CD4-positive, alpha-beta T cell treated with Interferon alpha-2 for 1 hour (primary cell): ENCODE results near the gene CLEC10A.
"Not testable (repeated sequence)": the region's sequence is repeated elsewhere in the genome, so short reads cannot be mapped to it uniquely, and the experiment has no call there.

Experiments
- DNase-seq, 2 donors: peaks; one replicate each; pipeline ENCODE4 v3.0.0-alpha.2; 2020 to 2022

Gene CLEC10A

DNA sequence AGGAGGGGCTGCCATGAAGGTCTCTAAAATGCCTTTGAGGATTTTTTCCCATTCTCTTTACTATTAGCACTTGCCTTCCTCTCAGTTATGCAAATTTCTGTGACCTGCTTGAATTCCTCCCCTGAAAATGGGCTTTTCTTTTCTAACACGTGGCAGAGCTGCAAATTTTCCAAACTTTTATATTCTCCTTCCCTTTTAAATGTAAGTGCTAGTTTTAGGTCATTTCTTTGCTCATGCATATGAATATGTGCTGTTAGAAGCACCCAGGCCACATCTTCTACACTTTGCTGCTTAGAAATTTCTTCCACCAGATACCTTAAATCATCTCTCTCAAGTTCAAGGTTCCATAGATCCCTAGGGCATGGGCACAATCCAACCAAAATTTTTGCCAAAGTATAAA, 11.8 kb downstream of the CLEC10A start:
- DNase-seq: no peak

DNA sequence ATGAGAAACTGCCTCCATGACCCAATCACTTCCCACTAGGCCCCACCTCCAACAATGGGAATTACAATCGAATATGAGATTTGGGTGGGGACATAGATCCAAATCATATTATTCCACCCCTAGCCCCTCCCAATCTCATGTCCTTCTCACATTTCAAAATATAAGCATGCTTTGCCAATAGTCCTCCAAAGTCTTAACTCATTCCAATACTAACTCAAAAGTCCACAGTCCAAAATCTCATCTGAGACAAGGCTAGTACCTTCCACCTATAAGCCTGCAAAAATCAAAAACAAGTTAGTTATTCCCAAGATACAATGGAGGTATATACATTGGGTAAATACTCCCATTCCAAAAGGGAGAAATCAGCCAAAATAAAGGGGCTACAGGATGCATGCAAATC, 12.9 kb downstream of the CLEC10A start:
- DNase-seq: no peak

DNA sequence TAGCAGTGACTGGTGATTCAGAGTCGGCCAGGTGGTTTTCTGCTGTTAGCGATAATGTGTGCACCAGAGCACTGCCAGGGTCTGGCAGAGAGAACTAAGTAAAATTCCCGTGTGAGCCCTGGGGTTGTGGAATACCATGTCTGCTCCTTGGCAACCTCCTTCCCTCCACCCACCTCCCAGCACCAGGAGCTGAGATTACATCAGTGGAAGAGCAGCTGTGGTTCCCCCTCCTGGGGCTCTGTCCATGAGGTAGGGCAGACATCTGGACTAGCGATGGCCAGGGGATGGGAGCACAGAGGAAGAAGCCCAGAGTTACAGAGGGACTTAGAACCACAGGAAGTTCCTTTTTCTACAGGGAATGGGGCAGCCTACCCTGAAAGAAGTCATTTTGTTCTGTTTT, 15.8 kb downstream of the CLEC10A start:
- no peak for DNase-seq

DNA sequence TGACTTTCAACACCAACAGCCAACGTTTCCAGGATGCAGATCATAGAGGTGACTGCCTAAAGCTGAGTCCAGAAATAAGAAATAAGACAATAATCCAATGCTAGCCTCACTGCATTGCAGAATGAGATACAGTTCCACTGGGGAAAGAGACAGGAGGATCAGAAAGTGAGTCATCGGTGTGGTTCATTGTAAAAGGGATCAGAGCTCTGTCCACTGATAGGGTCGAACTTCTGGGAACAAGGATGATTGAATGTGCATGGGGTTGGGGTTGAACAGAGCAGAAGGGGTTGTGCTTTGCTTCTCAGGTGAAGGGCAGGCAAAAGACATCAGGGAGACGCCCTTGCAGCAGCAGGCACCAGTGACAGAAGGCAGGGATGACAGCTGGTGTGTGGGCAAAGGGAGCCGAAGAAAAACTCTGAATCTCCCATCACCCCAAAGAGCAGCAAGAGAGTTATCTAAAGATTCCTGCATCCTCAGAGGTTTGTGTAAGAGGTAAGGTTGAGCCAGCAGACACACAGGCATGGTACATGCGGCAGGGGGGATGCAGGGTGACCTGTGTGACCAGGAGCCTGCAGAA, 16.4 kb downstream of the CLEC10A start:
- DNase-seq: no peak

DNA sequence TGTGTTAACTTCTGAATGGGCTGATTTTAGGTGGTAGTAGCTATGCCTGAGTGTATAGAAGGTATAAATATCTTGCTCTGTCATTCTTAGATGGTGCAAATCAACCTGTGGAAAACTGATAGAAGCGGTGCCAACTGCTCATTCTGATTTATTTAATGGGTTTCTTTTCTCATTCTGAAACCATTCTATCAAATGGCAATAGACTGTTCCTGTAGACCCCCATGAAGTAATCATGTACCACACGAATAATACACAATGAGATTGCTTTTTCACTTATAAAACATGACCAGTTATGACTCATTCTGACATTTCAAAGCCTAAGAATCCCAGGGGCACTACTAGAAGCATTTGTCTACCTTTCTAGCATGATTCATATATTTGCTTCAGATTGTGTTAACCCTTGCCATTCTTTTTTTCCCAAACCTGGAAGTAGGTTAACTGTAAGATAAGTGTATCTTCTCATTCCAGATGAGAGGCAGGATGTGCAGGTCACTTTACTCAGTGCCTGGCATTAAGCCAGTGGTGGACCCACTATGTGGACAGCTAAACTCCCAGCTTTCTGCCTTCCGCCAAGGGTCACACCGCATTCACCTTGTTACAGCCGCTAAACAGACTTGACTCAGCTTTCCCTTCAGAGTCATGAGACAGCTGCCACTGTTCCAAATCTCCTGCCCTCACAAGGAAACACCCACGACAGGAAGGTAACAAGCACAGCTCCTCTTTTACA, 19.7 kb downstream of the CLEC10A start:
- no peak for DNase-seq

DNA sequence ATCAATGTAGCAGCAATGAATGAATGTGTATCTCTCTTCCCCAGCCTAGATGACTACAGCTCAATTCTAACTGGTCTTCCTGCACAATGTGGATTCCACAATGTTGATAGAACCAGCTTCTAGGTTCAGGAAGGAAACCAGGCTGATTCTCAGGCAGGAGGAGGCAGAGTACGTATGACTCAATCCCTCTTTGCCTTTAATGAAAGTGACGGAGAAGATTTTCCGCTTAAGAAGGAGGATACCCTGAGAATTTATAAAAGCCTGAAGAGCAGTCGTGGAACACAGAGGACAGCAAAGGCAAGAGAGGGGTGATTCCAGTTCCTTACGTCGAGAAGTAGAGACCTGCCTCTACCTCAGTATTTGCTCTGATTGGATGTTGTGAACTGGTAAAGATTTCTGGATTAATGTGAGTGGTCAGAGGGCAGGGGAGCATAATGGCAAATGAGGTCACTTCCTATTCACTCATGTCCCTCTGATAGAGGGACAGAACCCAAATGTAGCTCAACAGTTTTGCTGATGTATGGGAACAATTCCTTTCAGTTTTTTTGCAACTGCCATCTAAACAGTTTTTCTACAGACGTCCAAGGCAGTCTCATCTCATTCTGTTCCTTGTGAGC, 21.1 kb downstream of the CLEC10A start:
- DNase-seq: no peak

DNA sequence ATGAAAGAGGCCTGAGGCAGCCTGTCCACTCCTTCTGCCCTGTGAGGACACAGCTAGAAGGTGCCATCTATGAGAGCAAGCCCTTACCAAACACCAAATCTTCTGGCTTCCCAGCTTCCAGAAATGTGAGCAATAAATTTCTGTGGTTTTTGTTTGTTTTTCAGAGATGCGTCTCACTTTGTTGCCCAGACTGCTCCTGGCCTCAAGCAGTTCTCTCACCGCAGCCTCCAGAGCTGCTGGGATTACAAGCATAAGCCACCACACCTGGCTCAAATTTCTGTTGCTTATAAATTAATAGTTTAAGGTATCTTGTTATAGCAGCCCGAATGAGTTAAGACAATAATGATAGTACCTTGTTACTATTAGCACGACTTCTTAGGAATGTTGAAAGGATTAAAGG, 23.7 kb downstream of the CLEC10A start:
- DNase-seq: no peak

DNA sequence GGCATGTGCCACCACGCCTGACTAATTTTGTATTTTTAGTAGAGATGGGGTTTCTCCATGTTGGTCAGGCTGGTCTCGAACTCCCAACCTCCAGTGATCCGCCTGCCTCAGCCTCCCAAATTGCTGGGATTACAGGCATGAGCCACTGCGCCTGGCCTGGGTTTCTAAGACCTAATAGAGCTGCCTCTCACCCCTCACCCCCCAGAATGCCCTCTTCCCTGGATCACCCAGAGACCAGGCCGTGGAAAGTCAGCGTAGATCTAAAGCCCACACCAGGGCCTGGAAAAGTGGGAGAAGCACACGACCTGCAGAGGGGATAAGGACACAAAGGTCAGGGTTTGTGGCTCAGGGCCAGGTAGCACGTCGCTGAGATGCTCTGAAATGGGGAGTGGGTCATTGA, 29.5 kb downstream of the CLEC10A start:
- DNase-seq: not testable (repeated sequence)

DNA sequence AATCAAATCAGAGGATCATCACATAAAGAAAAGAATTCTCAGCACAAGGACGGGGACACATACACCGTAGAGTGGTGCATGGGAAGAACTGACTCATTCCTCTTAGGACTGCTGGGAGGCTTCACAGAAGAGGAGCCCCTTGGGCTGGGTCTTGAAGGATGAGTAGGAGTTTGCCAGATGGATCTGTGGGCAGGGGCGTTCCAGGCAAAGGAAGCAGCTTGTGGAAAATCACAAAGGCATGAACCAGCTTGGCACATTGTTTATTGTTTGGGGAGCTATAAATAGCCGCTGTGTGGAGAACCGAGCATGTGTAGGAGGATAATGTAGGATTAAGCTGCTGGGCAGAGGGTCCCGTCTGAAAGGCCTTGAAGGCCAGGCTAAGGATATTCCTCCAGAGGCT, 31.1 kb downstream of the CLEC10A start:
- no peak for DNase-seq

DNA sequence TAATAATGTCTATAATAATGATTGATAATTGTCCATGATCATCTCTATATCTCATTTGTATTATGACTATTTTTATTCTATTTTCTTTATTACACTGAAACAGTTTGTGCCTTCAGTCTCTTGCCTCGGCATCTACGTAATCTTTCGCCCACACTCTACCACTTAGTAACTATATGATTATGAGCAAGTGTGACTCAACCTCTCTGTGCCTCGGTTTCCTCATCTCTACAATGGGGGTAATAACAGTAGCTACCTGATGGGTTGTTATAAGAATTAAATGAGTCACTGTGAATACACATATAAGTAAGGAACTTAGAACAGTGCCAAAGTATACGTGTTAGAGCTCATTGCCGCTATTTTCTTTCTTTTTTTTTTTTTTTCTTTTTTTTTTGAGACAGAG, 32.5 kb downstream of the CLEC10A start:
- no peak for DNase-seq

DNA sequence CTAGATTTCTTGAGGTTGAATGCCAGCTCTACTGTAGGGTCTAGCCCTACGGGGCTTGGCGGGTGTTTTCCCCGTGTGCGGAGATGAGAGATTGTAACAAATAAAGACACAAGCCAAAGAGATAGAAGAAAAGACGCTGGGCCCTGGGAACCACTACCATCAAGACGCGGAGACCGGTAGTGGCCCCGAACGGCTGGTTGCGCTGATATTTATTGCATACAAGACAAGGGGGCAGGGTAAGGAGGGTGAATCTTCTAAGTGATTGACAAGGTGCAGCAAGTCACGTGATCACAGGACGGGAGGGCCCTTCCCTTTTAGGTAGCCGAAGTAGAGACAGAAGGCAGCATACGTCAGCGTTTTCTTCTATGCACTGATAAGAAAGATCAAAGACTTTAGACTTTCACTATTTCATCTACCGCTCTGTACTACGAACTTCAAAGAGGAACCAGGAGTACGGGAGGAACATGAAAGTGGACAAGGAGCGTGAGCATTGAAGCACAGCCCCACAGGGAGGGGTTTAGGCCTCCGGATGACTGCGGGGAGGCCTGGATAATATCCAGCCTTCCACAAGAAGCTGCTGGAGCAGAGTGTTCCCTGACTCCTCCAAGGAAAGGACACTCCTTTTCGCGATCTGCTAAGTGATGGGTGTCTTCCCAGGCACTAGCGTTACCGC, 33.2 kb downstream of the CLEC10A start:
- DNase-seq: peak; percentile 89 to 92

DNA sequence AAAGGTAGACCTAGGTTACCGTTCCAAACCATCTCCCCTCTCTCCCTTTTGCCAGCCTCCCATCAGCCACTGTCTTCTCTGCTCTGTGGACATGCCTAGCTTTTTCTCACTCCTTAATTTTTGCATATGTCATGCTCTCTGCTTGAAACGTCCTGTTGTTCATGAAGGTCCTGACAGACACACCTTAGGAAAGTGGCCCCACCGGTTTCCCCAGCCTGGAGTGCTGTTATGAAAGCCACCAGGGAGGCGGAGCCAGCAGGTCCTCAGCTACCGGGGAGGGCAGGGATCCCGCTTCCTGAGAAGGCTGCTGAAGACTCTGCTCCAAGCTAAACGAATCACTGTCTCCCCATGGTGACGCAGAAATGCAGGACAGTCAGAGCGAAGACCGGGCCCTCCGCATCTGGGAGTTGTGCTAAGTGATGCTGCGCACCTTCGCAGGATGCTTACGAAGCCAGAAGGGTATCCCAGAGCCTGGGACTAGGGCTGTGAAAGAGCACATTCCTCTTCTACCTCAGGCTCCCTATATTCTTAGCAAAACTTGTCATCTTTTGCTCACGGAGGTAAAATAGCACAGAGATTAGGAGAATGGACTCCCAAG, 33.8 kb downstream of the CLEC10A start:
- DNase-seq: peak in 1 of 2 donors; percentile 51

DNA sequence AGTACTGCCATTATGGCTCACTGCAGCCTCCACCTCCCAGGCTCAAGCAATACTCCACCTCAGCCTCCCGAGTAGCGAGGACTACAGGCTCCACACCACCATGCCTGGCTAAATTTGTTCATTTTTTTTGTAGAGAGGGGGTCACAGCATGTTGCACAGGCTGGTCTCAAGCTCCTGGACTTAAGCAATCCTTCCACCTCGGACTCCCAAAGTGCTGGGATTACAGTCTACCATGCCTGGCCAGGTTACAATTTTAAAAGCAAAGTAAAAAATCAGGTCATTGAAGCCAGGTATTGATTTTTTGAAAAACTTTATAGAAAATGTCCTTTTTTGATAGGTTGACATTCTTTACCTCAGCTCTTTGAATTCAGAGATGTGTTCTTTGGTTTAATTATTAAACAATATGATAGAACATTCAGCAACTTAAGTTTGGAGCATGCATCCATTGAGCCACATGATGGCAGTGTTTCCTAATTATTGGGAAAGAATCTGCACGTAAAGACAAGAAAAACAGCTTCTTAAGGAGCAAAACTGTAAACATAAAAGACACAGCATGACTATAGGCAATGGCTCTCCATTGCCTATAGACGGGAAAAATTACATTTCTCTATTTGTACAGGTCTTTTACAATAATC, 34.4 kb downstream of the CLEC10A start:
- peak; percentile 62 to 84 for DNase-seq

DNA sequence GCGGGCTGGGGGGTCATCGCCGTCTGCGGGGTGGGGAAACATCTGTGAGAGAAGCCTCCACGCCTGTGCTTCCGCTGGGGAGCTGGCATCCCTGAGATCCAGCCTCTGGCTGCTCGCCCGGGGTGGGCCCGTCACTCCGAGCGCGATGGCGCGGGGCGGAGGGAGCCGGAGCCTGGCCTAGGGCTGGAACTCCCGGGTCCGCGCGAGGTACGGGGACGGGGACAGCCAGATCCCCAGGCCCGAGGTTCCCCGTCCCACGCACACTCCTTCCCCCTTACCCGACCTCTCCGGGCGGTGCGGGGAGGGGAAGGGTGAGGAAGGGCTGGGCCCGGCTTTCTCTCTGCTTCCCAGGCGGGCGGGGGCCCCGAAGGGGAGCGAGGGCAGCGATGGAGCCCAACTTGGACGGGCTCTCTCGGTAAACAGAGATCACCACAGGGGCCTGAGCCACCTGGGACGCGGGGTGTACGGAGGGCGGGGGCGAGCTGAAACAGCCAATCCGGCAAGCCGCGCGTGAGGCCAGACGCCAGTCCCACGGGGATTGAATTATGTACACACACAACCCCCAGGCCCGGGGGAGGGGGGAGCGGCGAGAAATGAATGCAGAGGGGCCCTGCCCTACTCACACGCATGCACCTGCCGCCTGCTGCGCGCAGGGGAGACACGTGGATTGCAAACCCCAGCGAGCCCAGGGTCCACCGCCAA, 36.4 kb downstream of the CLEC10A start, which contains the start of gene SLC16A11:
TSS of gene SLC16A11 (minus strand) at position 596 of the 702 bp plus-strand sequence. CDS start at position 17, 579 bp downstream.
- peak; percentile 26 to 67 for DNase-seq

DNA sequence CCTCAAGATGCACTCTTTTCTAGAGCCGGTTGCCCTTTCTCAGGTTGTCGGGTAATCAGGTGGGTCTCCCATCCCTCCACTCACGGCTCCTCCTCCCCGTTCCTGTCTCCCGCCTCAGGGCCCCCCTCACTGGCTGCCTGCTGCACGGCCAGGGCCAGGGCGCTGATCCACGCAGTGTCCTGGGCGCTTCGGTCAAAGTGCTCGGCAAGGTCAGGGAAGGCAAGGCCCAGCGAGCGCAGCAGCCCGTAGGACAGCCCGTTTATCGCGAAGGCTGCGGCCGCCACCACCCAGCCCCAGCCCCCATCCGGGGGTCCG, 36.9 kb downstream of the CLEC10A start:
- no peak for DNase-seq

DNA sequence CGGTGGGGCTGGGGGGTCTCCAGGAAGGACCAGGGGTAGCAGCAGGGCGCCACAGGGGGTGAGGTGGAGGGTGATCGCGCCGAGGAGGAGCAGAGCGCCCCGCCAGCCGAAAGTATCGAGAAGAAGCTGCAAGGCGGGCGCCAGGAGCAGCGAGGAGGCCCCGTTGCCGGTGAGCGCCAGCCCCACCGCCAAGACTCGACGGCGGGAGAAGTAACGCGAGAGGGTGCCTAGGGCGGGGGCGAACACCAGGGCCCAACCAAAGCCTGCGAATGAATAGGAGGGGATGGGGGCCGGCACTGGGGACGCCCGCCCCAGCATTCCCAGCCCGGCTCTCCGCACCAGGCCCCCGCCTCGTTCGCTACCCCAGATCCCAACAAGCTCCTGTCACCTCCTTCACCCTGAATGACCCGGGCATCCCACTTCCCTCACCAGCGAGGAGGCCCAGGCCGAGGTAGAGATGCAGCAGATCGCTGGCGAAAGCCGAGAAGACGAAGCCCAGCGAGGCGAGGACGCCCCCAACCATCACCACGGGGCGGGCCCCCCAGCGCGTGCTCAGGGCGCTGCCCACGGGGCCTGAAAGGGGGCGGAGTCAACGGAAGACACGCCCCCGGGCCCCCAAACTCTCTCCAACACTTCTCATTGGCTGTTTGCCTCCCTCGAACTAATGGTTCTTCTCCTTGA, 37.4 kb downstream of the CLEC10A start:
- DNase-seq: peak; percentile 47 to 61

DNA sequence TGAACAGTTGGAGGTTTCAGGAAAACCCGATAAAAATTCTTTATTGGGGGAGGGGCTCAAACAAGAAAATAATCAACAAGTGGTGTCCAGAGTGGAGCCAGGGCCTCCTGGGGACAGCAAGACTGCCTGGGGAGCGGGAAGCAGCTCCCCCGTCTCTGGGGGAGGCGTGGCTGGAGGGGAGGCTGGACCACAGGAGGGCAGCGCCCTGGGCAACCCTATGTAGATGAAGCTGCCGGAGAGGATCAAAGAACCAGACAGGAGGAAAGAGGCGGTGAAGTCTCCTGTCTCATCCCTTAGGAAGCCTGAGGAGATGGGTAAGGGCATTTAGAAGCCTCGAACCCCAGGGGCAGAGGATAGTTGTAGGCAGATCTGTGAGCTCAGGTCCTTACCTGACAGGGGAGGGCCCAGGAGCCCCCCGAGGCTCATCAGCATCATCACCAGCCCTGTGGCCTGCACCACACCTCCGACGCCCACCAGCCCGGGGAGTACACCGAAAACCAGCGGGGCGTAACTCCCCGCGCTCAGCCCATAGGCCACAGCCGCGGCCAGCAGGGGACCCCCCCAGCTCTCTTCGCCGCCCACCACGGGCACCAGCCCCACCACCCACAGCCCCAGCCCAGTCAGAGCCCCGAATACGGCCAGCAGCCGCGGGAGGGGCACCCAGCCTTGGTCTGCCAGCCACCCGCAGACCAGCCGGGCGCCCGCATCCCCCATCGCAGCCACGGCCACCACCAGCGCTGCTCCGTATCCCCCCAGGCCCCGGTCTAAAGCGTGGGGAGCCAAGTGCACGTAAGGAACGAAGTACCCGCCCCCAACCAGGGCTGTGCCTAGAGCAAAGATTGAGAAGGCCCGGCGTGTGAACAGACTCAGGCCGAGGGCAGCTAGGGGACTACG, 38.2 kb downstream of the CLEC10A start:
- peak in 1 of 2 donors; percentile 47 for DNase-seq

DNA sequence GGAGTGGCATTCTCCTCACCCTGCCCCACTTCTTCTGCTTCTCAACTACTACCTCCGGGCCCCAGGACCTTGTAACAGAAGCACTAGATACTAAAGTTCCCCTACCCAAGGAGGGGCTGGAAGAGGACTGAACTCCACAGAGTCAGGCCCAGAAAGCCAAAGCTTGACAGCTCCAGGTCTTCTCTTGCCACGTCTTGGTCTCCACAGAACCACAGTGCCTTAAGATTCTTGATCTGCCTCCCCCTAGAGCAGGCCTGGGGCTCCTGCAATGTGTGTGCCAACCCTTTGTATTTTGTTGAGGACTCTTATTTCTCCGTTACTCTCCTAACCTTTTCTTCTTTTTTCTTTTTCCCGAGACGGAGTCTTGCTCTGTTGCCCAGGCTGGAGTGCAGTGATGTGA, 40.2 kb downstream of the CLEC10A start:
- DNase-seq: peak in 1 of 2 donors; percentile 29

DNA sequence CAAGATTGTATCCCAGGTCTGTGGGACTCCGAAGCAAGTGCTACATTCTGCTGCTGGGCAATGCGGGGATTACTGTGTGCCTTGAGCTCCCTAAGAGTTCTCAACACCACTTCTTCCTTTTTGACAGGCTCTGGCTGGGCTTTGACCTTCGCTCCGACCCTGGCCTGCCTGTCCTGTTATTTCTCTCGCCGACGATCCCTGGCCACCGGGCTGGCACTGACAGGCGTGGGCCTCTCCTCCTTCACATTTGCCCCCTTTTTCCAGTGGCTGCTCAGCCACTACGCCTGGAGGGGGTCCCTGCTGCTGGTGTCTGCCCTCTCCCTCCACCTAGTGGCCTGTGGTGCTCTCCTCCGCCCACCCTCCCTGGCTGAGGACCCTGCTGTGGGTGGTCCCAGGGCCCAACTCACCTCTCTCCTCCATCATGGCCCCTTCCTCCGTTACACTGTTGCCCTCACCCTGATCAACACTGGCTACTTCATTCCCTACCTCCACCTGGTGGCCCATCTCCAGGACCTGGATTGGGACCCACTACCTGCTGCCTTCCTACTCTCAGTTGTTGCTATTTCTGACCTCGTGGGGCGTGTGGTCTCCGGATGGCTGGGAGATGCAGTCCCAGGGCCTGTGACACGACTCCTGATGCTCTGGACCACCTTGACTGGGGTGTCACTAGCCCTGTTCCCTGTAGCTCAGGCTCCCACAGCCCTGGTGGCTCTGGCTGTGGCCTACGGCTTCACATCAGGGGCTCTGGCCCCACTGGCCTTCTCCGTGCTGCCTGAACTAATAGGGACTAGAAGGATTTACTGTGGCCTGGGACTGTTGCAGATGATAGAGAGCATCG, 41.8 kb downstream of the CLEC10A start:
- no peak for DNase-seq
